ENCODE measurements around the gene TNS2.
A peak's percentile ranks its signal among the peaks of the same experiment; 100 is the strongest.

Gene TNS2

GRCh38 chr12:53079226-53080117, 29.6 kb downstream of the TNS2 start, which contains the start of gene SPRYD3 (continued):
- TF ChIP-seq PBX3 (CRISPR knock-in tag; IDR thresholded peaks at IDR 0.05) (peak; percentile 99), ZBTB6 (tag by site-specific recombination; IDR thresholded peaks at IDR 0.05) (no peak), GLIS1 (tag by site-specific recombination; IDR thresholded peaks at IDR 0.05) (peak; percentile 28; the same call in 1 of the 2 replicates), ZNF692 (tag by site-specific recombination; IDR thresholded peaks at IDR 0.05) (peak; percentile 54; the same call in 1 of the 2 replicates), ZIC2 (tag by site-specific recombination; IDR thresholded peaks at IDR 0.05) (peak; percentile 63; the same call in 1 of the 2 replicates), ZBTB10 (tag by site-specific recombination; IDR thresholded peaks at IDR 0.05) (peak; percentile 91), SP2 (tag by site-specific recombination; IDR thresholded peaks at IDR 0.05) (peak; percentile 99), ZNF37A (tag by site-specific recombination; IDR thresholded peaks at IDR 0.05) (no peak), ZNF76 (tag by site-specific recombination; IDR thresholded peaks at IDR 0.05; ENCODE audit: borderline replicate concordance, low read depth) (peak; percentile 40; the same call in 1 of the 2 replicates), ZNF501 (tag by site-specific recombination; IDR thresholded peaks at IDR 0.05) (peak; percentile 69; the same call in 1 of the 2 replicates), ZFP3 (tag by site-specific recombination; IDR thresholded peaks at IDR 0.05; ENCODE audit: low read depth) (no peak), PRDM4 (tag by site-specific recombination; IDR thresholded peaks at IDR 0.05) (no peak), ZXDB (tag by site-specific recombination; IDR thresholded peaks at IDR 0.05) (peak; percentile 66), ZBTB26 (tag by site-specific recombination; optimal IDR thresholded peaks at IDR 0.05) (peak; percentile 77), KLF9 (tag by site-specific recombination; IDR thresholded peaks at IDR 0.05; ENCODE audit: low read depth) (peak; percentile 82; the same call in 1 of the 2 replicates), KLF7 (tag by site-specific recombination; IDR thresholded peaks at IDR 0.05; ENCODE audit: borderline replicate concordance) (peak; percentile 11; the same call in 1 of the 2 replicates), ZBTB8A (tag by site-specific recombination; IDR thresholded peaks at IDR 0.05) (peak; percentile 24), PRDM10 (tag by site-specific recombination; IDR thresholded peaks at IDR 0.05) (peak; percentile 92), ZNF449 (tag by site-specific recombination; IDR thresholded peaks at IDR 0.05) (peak; percentile 78), ZNF366 (tag by site-specific recombination; conservative IDR thresholded peaks at IDR 0.05) (0 out of 2 replicates have a peak, but pooled peaks have one; percentile 18), ZSCAN30 (tag by site-specific recombination; IDR thresholded peaks at IDR 0.05) (0 out of 2 replicates have a peak, but pooled peaks have one; percentile 31)
